Measurements from ENCODE around the gene EIF2S3.

DNA sequence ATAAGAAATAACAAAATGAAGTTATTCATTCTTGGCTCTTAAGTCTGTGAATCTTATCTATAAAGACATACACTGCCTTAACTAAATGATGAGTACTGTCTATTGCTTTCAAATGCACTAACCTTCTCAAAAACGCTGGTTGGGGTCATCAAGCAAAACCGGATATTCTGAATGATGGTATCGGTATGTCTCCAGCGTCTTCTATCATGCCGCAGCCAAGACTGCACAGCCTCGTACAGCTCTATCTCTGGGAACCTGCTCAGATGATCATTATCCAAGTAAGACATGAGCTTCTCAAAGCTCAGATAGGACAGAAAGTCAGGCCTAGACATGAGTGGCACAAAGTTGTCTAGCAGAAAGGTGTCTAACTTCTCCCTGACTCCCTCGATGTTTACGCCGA lies 48.9 kb upstream of the EIF2S3 start:
- TF ChIP-seq ELF1 (IDR thresholded peaks at IDR 0.05) = no peak
- TF ChIP-seq, protein P1, sequence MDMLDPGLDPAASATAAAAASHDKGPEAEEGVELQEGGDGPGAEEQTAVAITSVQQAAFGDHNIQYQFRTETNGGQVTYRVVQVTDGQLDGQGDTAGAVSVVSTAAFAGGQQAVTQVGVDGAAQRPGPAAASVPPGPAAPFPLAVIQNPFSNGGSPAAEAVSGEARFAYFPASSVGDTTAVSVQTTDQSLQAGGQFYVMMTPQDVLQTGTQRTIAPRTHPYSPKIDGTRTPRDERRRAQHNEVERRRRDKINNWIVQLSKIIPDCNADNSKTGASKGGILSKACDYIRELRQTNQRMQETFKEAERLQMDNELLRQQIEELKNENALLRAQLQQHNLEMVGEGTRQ (IDR thresholded peaks at IDR 0.05; ENCODE audit: borderline replicate concordance, low read depth, low read length) = no peak
- TF ChIP-seq NRF1 (IDR thresholded peaks at IDR 0.05; ENCODE audit: low read depth, low read length) = no peak
- no peak for TF ChIP-seq SMC3 (IDR thresholded peaks at IDR 0.05; ENCODE audit: low read depth, low read length)
- TF ChIP-seq, protein P2, sequence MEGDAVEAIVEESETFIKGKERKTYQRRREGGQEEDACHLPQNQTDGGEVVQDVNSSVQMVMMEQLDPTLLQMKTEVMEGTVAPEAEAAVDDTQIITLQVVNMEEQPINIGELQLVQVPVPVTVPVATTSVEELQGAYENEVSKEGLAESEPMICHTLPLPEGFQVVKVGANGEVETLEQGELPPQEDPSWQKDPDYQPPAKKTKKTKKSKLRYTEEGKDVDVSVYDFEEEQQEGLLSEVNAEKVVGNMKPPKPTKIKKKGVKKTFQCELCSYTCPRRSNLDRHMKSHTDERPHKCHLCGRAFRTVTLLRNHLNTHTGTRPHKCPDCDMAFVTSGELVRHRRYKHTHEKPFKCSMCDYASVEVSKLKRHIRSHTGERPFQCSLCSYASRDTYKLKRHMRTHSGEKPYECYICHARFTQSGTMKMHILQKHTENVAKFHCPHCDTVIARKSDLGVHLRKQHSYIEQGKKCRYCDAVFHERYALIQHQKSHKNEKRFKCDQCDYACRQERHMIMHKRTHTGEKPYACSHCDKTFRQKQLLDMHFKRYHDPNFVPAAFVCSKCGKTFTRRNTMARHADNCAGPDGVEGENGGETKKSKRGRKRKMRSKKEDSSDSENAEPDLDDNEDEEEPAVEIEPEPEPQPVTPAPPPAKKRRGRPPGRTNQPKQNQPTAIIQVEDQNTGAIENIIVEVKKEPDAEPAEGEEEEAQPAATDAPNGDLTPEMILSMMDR (IDR thresholded peaks at IDR 0.05) = no peak
- no peak for TF ChIP-seq EP300 (IDR thresholded peaks at IDR 0.05; ENCODE audit: borderline replicate concordance in 1 of 2, low read depth in 1 of 2, low read length in 1 of 2)
- TF ChIP-seq POLR2AphosphoS5 (IDR thresholded peaks at IDR 0.05; ENCODE audit: low read depth, low read length) = no peak
- no peak for TF ChIP-seq YY1 (IDR thresholded peaks at IDR 0.05; ENCODE audit: low read depth)
- TF ChIP-seq TAF1 (IDR thresholded peaks at IDR 0.05; ENCODE audit: borderline replicate concordance, low read depth, low read length) = no peak
